Tibial artery (tissue), 4 donors: ENCODE data around the gene PHF21A.
"Not testable (repeated sequence)": the region's sequence is repeated elsewhere in the genome, so short reads cannot be mapped to it uniquely, and the experiment has no call there.

ENCODE experiments used
- DNase-seq, 2 donors: peaks; one replicate each; pipeline ENCODE4 v3.0.0-alpha.2; 2019
- H3K27ac ChIP-seq, 2 donors: fragments of 200-600 bp; sonication (generic) in 1 of 2; 1 replicate in 1 of 2; 2 replicates in 1 of 2; pipeline ENCODE4 v1.5.1; 2018 to 2019; ENCODE audit warnings: mild to moderate bottlenecking in 1 of 2
- H3K27me3 ChIP-seq, 2 donors: fragments of 200-600 bp; sonication (generic) in 1 of 2; one replicate each; pipeline versions ENCODE4 v1.5.1 to v1.6.0; 2016 to 2019
- H3K36me3 ChIP-seq, 3 donors: fragments of 200-600 bp; sonication (generic) in 2 of 3; one replicate each; pipeline ENCODE4 v1.5.1; 2016 to 2019; ENCODE audit warnings: mild to moderate bottlenecking in 2 of 3
- H3K4me1 ChIP-seq, 4 donors: fragments of 200-600 bp; sonication (generic) in 2 of 4; 1 replicate in 3 of 4; 2 replicates in 1 of 4; pipeline ENCODE4 v1.5.1; 2016 to 2019
- H3K4me3 ChIP-seq, 2 donors: fragments of 200-600 bp; sonication (generic) in 1 of 2; 1 replicate in 1 of 2; 2 replicates in 1 of 2; pipeline ENCODE4 v1.5.1; 2018 to 2019; ENCODE audit warnings: mild to moderate bottlenecking in 2 of 2
- H3K9me3 ChIP-seq, 3 donors: fragments of 200-600 bp; sonication (generic) in 1 of 3; one replicate each; pipeline ENCODE4 v1.5.1; 2016 to 2019
- CTCF ChIP-seq, 2 experiments: fragments of 200-600 bp in 1 of 2; fragments of 450-650 bp in 1 of 2; IDR thresholded peaks; one replicate each; pipeline ENCODE4 v1.5.1; 2017 to 2019; ENCODE audit warnings: antibody characterized with exemption in 2 of 2, mild to moderate bottlenecking in 1 of 2, moderate library complexity in 1 of 2
- intact Hi-C: fragments of 100-400 bp; cut with DNase I; formaldehyde crosslinking; loops from one replicate; pipeline ENCODE4 v1.15.0; 2023; ENCODE audit warnings: low total_unique reads

PHF21A gene

DNA sequence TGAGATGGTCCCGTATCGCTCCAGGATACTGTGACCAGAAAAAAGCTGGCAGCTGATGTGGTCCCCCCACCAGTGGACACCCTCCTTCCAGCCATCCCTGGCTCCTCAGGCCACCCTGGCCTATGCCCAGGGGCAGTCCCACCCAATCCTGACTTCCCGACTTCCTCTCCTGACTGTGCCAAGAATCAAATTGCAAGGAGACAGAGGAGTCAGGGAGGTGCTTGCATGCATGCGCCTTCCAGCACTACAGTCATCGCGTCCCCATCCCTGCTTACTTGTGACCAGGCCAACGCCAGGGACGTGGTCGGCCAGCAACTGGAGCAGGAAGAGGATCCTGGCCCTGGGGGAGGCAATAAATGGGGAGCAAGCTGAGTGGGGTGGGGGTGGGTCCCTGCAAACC is 210.6 kb downstream of the PHF21A start:
- TF ChIP-seq CTCF (IDR thresholded peaks at IDR 0.05), result no peak
- no peaks in the 10 kb centered on the region for H3K9me3 ChIP-seq
- peaks cover 0 to 1% (median 0%) of the 10 kb centered on the region in 4 donors for H3K4me1 ChIP-seq
- H3K36me3 ChIP-seq, result peaks cover 40 to 71% (median 60%) of the 10 kb centered on the region in 3 donors
- no peak for DNase-seq
- H3K4me3 ChIP-seq, result no peak overlapping the region
- H3K27me3 ChIP-seq, result no peaks in the 10 kb centered on the region
- H3K27ac ChIP-seq, result no peak overlapping the region
- intact Hi-C loops, result no loop called here

DNA sequence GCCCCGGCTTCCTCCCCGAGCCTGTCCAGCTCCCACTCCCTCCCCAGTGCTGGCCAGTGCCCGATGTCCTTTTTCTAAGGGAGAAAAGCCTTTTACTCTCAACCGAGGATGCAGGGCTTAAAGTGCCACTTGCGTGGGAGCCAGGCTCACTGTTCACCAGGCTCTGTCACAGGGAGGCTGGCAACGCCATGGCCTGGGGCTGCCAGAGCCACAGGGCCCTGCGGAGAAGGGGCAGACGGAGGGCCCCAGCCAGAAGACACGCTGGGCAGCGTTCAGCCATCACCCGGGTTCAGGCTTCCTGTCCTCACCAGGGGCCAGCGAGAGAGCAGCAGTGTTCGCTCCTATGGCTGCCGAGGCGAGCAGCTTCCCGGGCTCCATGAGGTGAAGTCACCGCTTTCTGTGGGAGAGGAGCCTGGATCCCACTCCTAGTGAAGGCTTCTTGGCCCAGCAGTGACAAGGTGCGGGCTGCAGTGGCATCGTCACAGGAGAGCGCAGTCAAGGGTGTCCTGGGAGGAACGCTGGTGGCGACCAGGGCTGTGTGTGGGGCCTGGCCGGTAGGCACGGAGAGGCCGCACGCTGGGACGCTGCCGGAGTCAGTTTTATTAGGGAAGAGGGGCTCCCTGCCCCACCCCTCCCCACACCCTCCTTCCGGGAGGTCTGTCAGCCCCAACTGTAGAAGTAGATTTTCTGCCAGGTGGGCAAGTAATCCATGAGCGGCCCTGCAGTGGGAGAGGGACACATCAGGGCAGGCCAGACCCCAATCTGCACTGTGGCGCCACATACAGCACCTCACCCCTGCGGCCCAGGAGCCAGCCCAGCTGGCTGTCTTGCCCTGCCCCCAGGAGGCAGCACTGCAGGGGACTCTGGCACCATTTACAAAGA is 211.4 kb downstream of the PHF21A start:
- no peak for TF ChIP-seq CTCF (IDR thresholded peaks at IDR 0.05)
- Histone ChIP-seq H3K4me1 (no peaks in the 10 kb centered on the region), H3K9me3 (no peaks in the 10 kb centered on the region), H3K4me3 (no peak overlapping the region), H3K27me3 (no peaks in the 10 kb centered on the region), H3K36me3 (peaks cover 40 to 69% (median 54%) of the 10 kb centered on the region in 3 donors), H3K27ac (no peak overlapping the region)
- DNase-seq, result no peak
- intact Hi-C loops, result no loop called here

DNA sequence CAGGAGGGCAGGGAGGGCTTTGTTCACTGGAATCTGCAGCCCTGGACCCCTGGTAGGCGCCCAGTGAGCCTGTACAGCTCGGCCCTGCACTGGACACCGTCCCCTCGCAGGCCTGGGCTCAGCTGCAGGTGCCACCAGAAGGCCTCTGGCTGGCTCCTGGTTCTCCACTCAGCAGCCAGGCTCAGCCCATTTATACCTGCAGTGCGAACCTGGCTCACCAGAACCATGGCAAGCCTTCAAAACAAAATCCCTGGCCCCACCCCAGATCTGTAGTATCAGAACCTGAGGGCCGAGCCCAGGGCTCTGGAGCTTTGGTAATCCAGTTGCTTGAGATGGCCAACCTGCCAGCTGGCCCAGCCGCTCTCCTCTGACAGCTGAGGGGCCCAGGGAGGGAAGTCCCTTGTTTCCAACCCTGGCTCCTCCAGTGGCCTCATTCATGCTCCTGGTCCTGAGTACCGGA is 213.3 kb downstream of the PHF21A start:
- DNase-seq, result no peak
- TF ChIP-seq CTCF (IDR thresholded peaks at IDR 0.05), result no peak
- no peaks in the 10 kb centered on the region for H3K27me3 ChIP-seq
- H3K36me3 ChIP-seq, result peaks cover 23 to 69% (median 35%) of the 10 kb centered on the region in 3 donors
- no peak overlapping the region for H3K4me3 ChIP-seq
- H3K9me3 ChIP-seq, result no peaks in the 10 kb centered on the region
- intact Hi-C loops, result no loop called here
- H3K4me1 ChIP-seq, result no peaks in the 10 kb centered on the region
- no peak overlapping the region for H3K27ac ChIP-seq

DNA sequence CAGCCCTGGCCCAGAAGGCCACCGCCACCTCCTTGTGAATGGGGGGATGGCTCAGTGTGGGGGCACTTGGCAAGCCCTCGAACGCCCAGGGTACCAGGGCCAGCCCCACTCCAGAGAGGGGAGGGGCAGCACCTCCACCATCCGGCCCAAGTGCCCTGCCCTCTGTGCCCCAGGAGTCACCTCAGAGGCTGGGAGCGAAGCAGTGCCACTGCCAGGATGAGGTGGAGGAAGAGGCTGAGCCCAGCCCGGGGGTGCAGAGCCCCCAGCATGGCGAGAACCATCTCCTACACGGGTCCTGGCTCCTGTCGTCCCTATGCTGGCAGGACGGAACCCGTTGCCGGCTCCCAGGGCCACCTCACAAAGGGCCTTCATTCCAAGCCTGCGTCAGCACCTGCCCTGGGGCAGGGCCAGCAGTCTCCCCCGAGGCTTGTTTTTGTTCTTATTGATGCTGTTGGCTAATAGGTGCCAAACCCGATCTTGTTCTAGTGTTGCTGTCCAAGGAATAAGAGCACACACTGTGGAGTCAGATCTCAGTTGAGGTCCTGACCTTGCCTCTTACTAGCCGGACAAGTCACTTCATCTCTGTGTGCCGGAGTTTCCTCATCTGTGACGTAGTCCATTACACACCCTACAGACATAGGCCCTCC is 214.2 kb downstream of the PHF21A start, which contains the start of gene FREY1:
TSS of gene FREY1 (minus strand) at position 307 of the 647 bp plus-strand sequence. CDS start at position 281, 26 bp downstream.
- Histone ChIP-seq H3K27me3 (no peaks in the 10 kb centered on the region), H3K36me3 (peaks cover 18 to 69% (median 26%) of the 10 kb centered on the region in 3 donors), H3K9me3 (no peaks in the 10 kb centered on the region), H3K4me3 (no peak within 1 kb of the TSS), H3K27ac (no peak within 1 kb of the TSS), H3K4me1 (no peaks in the 10 kb centered on the region)
- DNase-seq, result no peak
- intact Hi-C loops, result no loop called here
- TF ChIP-seq CTCF (IDR thresholded peaks at IDR 0.05), result no peak

DNA sequence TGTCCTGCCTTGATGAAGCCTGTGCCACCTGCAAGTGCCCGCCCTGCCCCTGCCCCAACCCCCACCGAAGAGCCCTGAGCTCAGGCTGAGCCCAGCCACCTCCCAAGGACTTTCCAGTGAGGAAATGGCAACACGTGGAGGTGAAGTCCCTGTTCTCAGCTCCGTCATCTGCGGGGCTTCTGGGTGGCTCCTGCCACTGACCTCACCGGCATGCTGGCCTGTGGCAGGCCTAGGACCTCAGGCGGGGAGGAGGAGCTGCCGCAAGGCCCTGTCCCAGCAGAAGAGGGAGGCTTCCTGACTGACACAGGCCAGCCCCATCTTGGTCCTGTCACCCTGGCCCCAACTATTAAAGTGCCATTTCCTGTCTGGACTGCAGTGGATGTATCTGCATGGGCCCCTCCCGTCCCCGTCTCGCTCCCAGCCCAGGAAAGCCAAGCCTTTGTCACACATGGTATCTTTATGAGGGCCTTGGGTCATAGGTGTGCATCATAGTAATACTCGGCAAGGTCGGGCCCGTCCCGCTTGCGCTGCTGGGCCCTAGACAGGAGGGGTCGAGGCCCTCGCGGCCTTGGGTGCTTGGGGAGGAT is 215.1 kb downstream of the PHF21A start:
- no peak for DNase-seq
- TF ChIP-seq CTCF (IDR thresholded peaks at IDR 0.05), result no peak
- Histone ChIP-seq H3K27me3 (no peaks in the 10 kb centered on the region), H3K27ac (no peak overlapping the region), H3K9me3 (no peaks in the 10 kb centered on the region), H3K4me1 (peaks cover 0 to 2% (median under 1%) of the 10 kb centered on the region in 4 donors), H3K4me3 (no peak overlapping the region), H3K36me3 (peaks cover 11 to 61% (median 17%) of the 10 kb centered on the region in 3 donors)
- intact Hi-C loops, result no loop called here

- H3K36me3 ChIP-seq, result peaks cover 4 to 55% (median 11%) of the 10 kb centered on the region in 3 donors
- H3K9me3 ChIP-seq, H3K27me3 ChIP-seq, H3K4me1 ChIP-seq, H3K27ac ChIP-seq, H3K4me3 ChIP-seq, DNase-seq, intact Hi-C loops: not testable (repeated sequence)
Observed at GRCh38 chr11:45905576-45905975, 215.7 kb downstream of the PHF21A start.
